ENCODE results near the gene FAM156A. TPM values are rescaled to one million over a fixed set of nuclear protein-coding genes. Genes with fewer than 3 reads are reported as not detected.
A peak's percentile ranks its signal among the peaks of the same experiment; 100 is the strongest.
"Not testable (repeated sequence)": the region's sequence is repeated elsewhere in the genome, so short reads cannot be mapped to it uniquely, and the experiment has no call there.

The FAM156A gene, protein sequence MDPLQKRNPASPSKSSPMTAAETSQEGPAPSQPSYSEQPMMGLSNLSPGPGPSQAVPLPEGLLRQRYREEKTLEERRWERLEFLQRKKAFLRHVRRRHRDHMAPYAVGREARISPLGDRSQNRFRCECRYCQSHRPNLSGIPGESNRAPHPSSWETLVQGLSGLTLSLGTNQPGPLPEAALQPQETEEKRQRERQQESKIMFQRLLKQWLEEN
- 10 to 100 TPM; 24.8 to 43.7 (median 41.7) TPM for polyA plus RNA-seq (ENCODE audit: insufficient read length in 3 of 3)
- long read RNA-seq, donor 1, partial matches to known transcripts: 0 of 1 reads
- long read RNA-seq, donor 1, other reads (novel, unspliced or antisense): 0 of 1 reads
- long read RNA-seq, donor 2, partial matches to known transcripts: 0 of 4 reads
- long read RNA-seq, donor 2, other reads (novel, unspliced or antisense): 0 of 4 reads
- long read RNA-seq, donor 3, partial matches to known transcripts: 0 of 9 reads
- long read RNA-seq, donor 3, other reads (novel, unspliced or antisense): 0 of 9 reads
- long read RNA-seq, donor 4, partial matches to known transcripts: 5 of 10 reads
- long read RNA-seq, donor 4, other reads (novel, unspliced or antisense): 0 of 10 reads
- long read RNA-seq, donor 5, partial matches to known transcripts: 0 of 1 reads
- long read RNA-seq, donor 5, other reads (novel, unspliced or antisense): 0 of 1 reads
- long read RNA-seq, donor 6, transcript FAM156A-221 (3 exons, 3,757 nt): major isoform, 6 of 10 reads
- long read RNA-seq, donor 6, partial matches to known transcripts: 0 of 10 reads
- long read RNA-seq, donor 6, other reads (novel, unspliced or antisense): 0 of 10 reads
- long read RNA-seq, donor 7, partial matches to known transcripts: 0 of 7 reads
- long read RNA-seq, donor 7, other reads (novel, unspliced or antisense): 0 of 7 reads
- long read RNA-seq, donor 8, partial matches to known transcripts: 0 of 6 reads
- long read RNA-seq, donor 8, other reads (novel, unspliced or antisense): 0 of 6 reads
- long read RNA-seq, donor 9, partial matches to known transcripts: 0 of 4 reads
- long read RNA-seq, donor 9, other reads (novel, unspliced or antisense): 0 of 4 reads
- long read RNA-seq, donor 10, partial matches to known transcripts: 0 of 10 reads
- long read RNA-seq, donor 10, other reads (novel, unspliced or antisense): 0 of 10 reads
- long read RNA-seq, donor 11, partial matches to known transcripts: 0 of 4 reads
- long read RNA-seq, donor 11, other reads (novel, unspliced or antisense): 0 of 4 reads
- long read RNA-seq, donor 12, transcript FAM156A-221 (3 exons, 3,757 nt): major isoform, 7 of 11 reads
- long read RNA-seq, donor 12, partial matches to known transcripts: 0 of 11 reads
- long read RNA-seq, donor 12, other reads (novel, unspliced or antisense): 0 of 11 reads
- long read RNA-seq, donor 13, partial matches to known transcripts: 0 of 5 reads
- long read RNA-seq, donor 13, other reads (novel, unspliced or antisense): 0 of 5 reads
- long read RNA-seq, donor 14, partial matches to known transcripts: 0 of 7 reads
- long read RNA-seq, donor 14, other reads (novel, unspliced or antisense): 0 of 7 reads
- long read RNA-seq, donor 15, partial matches to known transcripts: 0 of 6 reads
- long read RNA-seq, donor 15, other reads (novel, unspliced or antisense): 0 of 6 reads
- long read RNA-seq, donor 16, transcript FAM156A-221 (3 exons, 3,757 nt): major isoform, 5 of 8 reads
- long read RNA-seq, donor 16, partial matches to known transcripts: 0 of 8 reads
- long read RNA-seq, donor 16, other reads (novel, unspliced or antisense): 0 of 8 reads

DNA sequence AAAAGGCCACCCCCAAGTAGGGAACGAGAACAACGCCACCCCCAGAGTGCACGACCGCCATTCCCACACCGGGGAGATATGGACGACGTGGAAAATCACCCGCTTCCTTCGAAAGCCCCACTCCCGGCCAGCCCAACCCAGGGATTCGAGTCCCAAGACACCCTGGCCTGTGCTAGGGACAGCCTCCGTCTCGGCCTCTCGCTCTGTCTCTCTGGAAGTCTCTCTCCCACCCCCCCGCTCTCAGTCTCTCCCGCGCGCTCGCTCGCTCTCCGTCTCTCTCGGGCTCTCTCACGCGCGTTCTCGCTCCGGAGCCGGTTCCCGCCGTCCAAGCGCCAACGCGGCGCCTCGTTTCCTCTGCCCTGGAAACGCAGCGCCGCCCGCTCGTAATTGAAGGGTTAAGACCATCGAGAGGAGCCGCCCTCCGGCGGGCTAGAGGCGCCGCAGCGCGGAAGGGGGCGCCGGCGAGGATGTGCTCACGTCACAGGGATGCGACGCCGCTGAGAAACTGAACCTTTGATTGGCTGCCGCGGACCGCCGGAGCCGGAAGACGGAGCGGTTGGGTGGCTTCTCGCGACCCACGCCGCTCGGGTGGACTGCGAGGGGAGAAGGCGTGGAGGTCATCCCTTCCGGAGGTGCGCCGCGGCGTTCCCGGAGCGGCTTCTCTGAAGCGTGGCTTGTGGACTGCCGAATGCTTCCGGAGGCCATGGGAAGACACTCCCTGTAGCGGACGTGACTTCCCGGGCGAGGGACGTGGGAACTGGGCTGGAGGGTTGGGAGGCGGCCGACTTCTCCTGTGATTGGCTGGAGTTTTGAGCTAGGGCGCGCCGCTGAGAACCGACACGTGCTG is at the start of gene FAM156A:
FAM156A (minus strand) TSS at position 406 of the 847 bp plus-strand sequence. CDS start 9,930 bp downstream, outside the sequence.
- not testable (repeated sequence) for DNase-seq

DNA sequence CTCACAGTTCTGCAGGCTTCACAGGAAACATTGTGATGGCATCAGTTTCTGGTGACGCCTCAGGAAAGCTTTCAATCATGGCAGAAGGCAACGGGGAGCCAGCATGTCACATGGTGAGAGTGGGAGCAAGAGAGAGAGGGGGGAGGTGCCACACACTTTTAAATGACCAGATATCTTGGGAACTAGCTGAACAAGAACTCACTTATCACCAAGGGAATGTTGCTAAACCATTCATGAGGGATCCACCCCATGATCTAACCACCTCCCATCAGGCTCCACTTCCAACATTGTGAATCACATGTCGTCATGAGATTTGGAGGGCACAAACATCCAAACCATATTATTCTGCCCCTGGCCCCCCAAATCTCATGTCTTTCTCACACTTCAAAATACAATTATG is 47.0 kb upstream of the FAM156A start:
- DNase-seq: no peak

DNA sequence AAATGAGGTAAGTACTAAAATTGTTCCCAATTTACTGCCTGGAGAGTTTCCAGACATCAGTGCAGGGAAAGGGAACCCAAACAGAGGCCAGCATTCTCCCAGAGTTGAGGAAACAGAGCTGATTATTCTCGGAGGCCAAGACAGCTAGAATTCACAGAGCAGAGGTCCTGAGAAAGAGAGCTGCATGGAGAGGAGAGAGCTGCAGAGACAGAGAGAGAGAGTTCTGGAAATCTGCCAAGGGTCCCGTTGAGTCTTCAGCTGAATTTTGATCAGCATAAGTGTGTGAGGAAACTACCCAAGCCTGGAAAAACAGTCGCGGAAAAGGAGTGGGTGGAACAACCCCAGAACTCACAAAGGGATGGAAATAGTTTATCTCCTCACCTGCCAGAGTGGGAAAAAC is 46.5 kb upstream of the FAM156A start:
- DNase-seq: no peak

DNA sequence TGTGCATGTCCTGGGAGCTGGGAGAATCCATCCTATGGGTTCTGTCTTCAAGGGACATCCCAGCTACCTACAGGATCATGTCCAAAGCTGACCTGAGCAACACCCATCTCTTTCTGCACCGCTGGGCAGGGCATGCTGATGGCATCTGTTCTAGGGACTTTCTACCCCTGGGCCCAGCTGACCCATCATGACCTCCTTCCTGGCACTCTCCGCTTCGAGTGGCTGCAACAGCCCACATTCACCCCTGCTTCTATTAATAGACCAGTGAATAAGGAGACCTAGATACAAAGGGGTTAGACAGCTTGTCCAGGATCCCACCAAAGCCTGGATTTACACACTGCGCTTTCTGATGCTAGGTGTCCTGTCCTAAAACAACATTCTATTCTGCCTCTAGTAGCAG is 45.7 kb upstream of the FAM156A start:
- DNase-seq: no peak

DNA sequence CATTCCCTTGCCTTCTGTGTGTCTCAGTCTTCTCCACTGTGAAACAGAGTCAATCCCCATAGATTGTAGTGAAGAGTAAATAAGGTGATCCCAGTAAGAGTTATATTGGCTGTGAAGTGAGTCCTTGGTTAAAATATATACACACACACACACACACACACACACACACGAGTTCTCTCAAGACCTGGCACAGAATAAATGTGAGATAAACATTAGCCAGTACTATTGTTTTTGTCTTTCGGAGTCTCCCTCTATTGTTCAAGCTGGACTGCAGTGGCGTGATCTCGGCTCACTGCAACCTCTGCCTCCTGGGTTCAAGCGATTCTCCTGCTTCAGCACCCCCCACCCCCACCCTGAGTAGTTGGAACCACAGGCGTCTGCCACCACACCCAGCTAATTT is 44.8 kb upstream of the FAM156A start:
- DNase-seq: no peak

DNA sequence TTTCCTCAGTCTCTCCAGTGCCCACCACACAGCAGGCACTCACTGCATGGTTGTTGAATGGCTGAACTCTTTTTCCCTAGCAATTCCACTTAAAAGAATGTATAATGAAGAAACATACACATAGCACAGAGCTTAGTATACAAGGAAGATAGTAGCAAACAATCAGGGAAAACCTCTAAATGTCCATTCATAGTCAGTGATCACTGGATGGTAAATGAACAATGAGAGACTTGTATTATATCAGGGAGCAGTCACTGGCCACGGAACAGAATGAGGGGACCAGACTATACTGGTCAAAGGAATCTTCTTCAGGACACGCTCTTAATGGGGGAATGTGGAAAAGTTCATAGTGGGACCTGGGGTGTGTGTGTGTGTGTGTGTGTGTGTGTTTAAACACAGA is 43.6 kb upstream of the FAM156A start:
- DNase-seq: no peak

DNA sequence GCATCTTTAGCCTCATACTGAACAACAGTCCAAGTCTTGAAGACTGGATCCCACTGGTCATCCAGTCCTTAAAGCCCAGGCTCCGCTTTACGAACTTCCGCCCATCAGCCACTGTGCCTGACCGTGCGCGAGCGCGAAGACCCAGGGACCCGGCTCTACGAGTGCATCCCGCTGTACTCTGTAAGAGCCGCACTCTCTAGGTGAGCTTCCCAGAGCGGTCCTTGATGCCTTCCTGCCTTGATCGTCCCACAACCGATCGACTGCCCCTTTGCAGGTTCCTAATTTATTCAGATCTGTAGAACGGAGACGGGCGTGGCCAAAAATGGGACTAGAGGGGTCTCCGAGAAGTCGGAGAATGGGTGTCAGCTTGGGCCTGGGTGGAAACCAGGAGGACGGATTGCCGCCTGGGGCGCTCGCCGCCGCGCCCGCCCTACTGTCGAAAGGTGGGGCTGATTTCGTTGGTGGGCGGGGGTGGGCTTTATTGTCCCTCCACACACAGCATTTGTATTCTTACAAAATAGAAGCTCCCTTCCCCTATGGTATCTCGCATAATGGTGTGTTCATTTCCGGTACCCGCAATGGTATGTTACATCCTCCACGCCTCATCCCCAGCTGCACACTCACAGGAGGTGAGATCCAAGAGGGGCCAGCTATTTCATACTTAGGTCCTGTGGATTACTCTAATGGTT is 42.3 kb upstream of the FAM156A start:
- no peak for DNase-seq

DNA sequence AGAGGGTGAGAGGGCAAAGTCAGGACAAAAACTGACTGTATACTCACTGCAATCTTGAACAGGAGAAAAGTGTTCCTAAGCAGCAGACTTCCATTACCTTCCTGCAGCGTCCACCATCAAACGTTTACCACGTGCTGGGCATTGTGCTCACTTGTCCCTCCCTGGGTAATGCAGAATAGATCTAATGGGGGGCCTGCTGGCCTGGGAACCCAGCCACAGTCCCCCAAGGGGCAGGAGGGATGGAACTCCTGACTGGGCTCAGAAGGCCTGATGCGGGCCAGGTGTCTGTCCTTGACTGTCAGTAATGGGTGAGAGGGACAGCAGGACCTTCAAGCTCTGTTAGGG is 37.6 kb upstream of the FAM156A start:
- DNase-seq: no peak

DNA sequence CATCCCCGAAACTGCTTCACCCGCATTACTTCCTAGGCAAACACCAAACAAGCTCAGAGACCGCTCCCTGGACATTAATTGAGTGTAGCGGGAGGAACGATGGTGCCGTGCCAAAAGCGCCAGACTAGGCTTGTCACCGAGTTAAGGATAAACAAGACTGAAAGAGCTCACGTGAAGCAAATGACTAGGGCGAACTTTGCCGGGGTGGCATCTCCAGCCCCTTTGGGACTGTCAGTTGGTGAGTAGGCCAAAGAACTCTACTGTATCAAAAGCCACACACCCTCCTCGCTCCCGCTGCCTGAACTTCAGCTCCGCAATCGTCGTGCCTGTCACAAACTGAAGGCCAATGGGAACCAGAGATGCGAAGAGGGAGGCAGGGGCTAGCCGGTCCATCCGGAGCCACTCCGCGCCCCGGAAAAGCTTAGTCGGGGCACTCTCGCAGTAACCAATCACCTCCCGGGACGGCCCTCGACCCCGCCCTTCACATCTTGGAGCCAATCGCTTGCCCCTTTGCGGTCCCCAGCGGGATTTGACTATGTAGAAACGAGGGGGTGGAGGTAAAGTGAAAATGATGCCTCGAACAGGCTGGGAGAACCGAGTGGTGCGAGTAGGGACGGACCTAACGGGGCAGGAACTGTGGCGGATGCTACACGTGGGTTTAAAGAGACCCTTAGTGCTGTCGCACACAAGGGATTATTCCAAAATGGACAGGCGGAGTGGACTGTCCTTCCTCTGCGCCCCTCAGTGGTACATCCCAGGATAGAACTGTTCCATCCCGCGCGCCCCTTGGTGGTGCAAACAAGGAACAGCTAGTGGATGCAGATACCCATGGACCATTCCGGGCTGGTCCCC is 37.0 kb upstream of the FAM156A start:
- DNase-seq: peak; percentile 94

DNA sequence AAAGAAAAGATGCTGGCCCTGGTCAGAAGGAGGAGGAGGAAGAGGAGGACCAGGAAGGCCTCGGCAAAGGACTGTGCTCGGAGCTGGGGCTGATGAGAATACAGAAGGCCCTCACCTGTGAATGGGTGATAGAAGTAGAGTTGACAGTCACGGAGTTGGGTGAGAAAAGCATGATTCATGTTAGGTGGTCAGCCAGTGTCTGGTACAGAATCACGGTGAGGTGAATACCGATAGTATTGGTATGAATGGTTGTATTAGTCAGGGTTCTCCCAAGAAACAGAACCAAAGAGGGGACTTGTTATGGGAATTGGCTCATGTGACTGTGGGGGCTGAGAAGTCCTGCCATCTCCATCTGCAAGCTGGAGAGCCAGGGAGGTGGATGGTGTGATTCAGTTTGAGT is 32.5 kb upstream of the FAM156A start:
- DNase-seq: no peak

DNA sequence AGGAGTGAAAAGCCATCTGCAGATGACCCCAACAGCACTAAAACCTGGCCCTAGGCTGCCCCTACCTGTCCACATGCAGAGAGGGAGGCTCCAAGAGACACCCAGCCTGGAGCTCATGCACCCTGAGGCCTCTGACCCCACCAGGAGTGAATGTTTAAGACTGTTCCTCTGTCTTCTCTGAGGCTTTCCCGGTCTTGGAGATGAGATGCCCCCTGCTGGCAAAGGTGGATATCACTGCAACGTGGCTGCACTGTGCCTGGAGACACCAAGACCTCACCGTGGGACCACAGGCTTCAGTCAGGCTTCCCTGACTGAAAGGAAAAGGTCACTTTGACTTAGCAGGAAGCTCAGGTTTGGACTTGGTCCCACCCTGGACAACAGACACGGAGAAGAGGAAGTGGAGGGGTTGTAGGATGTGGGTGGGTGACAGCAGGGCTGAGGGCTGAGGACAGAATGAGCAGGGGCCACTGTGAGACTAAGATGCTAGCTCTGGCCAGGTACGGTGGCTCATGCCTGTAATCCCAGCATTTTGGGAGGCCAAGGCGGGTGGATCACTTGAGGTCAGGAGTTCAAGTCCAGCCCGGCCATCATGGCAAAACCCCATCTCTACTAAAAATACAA is 31.8 kb upstream of the FAM156A start:
- DNase-seq: not testable (repeated sequence)

DNA sequence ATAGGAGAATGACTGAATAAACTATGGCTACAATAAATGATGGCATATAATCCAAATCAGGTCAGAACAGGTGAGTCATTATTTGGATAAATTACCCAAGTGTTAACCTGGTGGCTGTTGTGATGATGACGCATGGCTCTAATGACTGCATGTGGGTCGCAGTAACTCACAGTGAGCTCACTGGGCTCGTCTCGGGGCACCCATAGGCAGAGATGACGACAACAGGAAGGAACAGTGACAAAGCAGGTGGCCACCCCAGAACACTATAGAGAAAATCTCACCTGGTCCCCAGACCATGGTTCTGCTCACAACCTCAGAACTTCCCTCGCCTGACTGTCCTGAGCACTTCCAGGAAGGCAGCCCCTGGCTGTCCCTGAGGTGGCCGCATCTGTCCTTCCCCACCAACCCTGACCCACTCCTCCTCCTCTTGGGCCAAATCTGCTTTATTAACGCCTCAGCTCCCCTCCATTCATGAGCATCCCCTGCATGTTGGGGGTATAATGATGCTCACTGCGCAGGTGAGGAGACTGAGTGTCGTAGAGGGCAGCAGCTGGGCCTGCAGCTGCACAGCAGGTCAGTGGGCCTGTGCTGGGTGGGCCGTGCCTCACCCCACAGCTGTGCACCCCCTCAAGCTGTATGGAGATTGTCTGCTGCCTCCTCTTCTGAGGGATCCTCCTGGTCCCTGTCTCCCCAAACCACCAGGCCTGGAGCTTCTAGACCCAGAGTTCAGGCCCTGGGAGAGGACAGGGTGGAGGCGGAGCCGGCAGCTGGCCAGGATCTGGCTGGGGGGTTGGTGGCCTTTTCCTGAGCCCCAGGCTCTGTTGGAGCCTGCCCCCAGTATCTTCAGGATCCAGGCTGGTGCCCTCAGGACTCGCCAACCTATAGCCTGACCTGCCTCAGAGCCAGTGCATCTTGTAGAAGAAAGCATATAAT is 30.9 kb upstream of the FAM156A start:
- no peak for DNase-seq

DNA sequence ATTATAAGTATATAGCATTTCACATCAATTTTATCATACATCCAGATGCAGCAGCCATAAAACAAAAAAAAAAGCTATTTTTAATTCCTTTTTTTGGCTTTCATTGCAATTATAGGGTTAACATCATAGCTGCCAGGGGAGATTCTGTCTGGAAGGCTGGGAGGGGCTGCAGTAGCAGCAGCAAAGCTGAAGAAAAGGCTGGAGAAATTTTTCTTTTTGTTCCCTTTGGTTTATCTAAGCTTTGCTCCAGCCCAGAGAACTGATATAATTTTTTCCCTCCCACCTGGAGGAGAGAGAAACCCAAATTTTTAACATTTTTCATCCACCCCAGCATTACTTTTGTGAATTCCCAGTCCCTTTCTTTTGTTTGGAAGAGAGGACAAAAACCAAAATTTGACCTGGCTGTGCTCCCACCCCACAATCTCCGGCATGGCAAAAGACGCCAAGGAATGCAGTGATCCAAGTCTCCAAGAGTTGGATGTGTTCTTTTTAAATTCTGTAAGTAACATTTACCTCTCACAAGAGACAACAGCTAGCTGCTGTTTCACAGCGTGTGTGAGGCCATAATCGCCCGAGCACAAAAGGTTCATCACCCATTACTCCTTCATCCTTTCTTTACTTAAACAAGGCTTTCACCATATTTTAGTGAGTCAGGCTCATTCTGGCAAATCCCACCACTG is 25.1 kb upstream of the FAM156A start:
- no peak for DNase-seq

DNA sequence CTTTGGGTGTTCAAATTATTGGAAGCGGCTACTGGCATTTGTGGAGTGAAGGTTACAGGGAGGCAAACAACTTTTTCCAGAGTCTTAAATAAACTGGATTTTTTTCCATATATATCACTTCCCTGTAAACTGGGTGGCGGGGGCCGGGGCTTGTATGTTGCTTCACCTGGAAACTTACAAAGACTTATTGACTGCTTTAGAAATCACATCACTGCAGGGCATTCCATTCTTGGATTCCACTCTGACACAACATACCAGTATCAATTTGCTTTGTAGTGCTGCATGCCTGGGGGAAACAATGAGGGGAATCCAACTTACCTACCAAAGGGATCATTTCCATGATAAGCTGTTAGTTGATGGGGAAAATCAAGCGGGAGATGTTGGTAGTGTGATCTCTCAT is 21.7 kb upstream of the FAM156A start:
- no peak for DNase-seq

DNA sequence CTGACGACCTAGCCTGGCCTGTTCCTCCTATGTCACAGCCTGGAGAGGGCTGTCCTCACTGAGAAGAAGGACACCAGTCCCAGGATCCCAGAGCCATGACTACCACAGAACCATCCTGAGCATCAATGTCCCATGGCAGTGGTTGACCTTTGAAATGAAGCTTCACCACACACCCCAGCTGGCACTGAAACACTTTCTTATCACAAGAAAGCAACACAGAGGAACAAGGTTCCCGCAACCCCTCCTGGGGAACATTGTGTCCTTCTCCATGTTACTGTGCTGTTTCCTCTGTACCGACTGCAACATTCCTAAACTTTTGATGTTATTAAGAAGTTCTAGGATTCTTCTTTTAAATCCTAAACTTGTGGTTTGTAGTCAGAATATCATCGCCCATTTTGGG is 21.2 kb upstream of the FAM156A start:
- DNase-seq: no peak

DNA sequence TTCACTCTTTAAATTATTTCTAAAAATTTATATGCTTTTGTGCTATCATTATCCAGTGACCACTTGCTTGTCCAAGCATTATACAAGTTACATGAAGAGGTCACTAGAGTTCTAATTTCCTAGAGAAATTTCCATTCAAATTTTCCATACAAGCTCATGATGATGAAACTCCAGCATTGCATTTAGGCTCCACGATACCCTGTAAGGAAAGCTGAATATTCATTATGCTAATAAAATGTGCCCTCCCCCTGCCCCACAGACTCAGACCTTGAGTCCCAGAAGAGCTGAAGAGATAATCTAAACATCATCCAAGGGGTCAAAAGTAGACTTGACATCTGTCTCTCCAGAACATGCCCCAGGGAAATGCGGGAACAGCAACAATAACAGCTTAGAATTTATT is 19.6 kb upstream of the FAM156A start:
- no peak for DNase-seq
